Tibial nerve (tissue), 4 donors: ENCODE results near the gene CHKB.

ENCODE experiments used
- EP300 ChIP-seq, 2 donors: sonication (generic); formaldehyde crosslinking; IDR thresholded peaks; one replicate each; pipeline ENCODE4 v1.6.1; 2017; ENCODE audit warnings: antibody characterized with exemption in 2 of 2, mild to moderate bottlenecking in 1 of 2
- POLR2A ChIP-seq, 2 donors: fragments of 450-650 bp; IDR thresholded peaks; one replicate each; pipeline ENCODE4 v1.6.1; 2017; ENCODE audit warnings: antibody characterized with exemption in 2 of 2, mild to moderate bottlenecking in 2 of 2, moderate library complexity in 2 of 2
- TF ChIP-seq, protein P1 (sequence below), 5 experiments: fragments of 200-600 bp in 3 of 5; fragments of 450-650 bp in 2 of 5; sonication (generic) in 3 of 5; IDR thresholded peaks; one replicate each; pipeline ENCODE4 v1.5.1; 2016 to 2019; ENCODE audit warnings: antibody characterized with exemption in 5 of 5, mild to moderate bottlenecking in 3 of 5, moderate library complexity in 2 of 5

DNA sequence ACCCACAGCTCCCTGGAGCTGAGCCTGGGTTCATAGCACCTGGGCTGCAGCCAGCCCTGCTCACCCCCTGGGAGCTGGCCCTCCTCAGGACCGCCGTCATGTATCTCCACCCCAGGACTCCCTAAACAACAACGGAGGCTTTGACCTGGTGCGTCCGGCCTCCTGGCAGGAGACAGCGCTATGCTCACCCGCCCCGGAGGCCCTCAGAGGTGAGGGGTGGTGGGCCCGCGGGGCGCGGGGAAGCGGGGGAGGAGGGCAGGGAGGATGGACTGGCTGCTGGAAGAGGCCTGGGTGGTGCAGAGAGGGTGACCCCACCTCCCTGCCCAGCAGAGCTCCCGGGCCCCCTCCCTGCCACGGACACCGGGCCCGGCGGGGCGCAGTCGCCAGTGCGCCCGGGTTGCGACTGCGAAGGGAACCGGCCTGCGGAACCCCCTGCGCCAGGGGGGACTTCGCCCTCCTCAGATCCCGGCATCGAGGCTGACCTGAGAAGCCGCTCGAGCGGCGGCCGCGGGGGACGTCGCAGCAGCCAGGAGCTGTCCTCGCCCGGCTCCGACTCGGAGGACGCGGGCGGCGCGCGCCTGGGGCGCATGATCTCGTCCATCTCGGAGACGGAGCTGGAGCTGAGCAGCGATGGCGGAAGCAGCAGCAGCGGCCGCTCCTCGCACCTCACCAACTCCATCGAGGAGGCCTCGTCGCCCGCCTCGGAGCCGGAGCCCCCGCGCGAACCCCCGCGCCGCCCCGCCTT lies 21.0 kb upstream of the CHKB start:
- TF ChIP-seq POLR2A (IDR thresholded peaks at IDR 0.05): no peak
- TF ChIP-seq, protein P1, sequence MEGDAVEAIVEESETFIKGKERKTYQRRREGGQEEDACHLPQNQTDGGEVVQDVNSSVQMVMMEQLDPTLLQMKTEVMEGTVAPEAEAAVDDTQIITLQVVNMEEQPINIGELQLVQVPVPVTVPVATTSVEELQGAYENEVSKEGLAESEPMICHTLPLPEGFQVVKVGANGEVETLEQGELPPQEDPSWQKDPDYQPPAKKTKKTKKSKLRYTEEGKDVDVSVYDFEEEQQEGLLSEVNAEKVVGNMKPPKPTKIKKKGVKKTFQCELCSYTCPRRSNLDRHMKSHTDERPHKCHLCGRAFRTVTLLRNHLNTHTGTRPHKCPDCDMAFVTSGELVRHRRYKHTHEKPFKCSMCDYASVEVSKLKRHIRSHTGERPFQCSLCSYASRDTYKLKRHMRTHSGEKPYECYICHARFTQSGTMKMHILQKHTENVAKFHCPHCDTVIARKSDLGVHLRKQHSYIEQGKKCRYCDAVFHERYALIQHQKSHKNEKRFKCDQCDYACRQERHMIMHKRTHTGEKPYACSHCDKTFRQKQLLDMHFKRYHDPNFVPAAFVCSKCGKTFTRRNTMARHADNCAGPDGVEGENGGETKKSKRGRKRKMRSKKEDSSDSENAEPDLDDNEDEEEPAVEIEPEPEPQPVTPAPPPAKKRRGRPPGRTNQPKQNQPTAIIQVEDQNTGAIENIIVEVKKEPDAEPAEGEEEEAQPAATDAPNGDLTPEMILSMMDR (IDR thresholded peaks at IDR 0.05): no peak
- TF ChIP-seq EP300 (IDR thresholded peaks at IDR 0.05): no peak
